ENCODE results near the gene CREB3L2.

DNA sequence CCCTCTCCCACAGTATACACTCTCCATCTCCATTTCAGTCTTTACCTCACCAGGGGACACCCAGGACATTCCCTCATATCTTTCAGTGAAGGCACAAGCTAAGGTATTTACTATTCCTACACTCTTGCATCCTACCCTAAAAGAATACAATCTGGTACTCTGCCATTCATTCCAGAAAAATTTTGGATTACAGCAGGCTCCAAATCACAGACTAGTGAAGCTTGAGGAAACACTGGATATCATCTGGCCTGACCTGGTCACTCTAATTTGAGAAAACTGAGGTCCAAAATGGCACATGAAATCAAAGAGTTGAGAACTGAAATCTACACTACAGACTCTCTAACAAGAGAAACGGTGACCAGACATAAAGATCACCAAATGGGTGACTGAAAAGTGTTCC is 61.7 kb downstream of the CREB3L2 start:
- TF ChIP-seq HOXA7 (CRISPR knock-in tag; IDR thresholded peaks at IDR 0.05; ENCODE audit: borderline replicate concordance), result no peak
- TF ChIP-seq, protein P1, sequence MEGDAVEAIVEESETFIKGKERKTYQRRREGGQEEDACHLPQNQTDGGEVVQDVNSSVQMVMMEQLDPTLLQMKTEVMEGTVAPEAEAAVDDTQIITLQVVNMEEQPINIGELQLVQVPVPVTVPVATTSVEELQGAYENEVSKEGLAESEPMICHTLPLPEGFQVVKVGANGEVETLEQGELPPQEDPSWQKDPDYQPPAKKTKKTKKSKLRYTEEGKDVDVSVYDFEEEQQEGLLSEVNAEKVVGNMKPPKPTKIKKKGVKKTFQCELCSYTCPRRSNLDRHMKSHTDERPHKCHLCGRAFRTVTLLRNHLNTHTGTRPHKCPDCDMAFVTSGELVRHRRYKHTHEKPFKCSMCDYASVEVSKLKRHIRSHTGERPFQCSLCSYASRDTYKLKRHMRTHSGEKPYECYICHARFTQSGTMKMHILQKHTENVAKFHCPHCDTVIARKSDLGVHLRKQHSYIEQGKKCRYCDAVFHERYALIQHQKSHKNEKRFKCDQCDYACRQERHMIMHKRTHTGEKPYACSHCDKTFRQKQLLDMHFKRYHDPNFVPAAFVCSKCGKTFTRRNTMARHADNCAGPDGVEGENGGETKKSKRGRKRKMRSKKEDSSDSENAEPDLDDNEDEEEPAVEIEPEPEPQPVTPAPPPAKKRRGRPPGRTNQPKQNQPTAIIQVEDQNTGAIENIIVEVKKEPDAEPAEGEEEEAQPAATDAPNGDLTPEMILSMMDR (tag by site-specific recombination; IDR thresholded peaks at IDR 0.05), result no peak
- TF ChIP-seq, protein P2, sequence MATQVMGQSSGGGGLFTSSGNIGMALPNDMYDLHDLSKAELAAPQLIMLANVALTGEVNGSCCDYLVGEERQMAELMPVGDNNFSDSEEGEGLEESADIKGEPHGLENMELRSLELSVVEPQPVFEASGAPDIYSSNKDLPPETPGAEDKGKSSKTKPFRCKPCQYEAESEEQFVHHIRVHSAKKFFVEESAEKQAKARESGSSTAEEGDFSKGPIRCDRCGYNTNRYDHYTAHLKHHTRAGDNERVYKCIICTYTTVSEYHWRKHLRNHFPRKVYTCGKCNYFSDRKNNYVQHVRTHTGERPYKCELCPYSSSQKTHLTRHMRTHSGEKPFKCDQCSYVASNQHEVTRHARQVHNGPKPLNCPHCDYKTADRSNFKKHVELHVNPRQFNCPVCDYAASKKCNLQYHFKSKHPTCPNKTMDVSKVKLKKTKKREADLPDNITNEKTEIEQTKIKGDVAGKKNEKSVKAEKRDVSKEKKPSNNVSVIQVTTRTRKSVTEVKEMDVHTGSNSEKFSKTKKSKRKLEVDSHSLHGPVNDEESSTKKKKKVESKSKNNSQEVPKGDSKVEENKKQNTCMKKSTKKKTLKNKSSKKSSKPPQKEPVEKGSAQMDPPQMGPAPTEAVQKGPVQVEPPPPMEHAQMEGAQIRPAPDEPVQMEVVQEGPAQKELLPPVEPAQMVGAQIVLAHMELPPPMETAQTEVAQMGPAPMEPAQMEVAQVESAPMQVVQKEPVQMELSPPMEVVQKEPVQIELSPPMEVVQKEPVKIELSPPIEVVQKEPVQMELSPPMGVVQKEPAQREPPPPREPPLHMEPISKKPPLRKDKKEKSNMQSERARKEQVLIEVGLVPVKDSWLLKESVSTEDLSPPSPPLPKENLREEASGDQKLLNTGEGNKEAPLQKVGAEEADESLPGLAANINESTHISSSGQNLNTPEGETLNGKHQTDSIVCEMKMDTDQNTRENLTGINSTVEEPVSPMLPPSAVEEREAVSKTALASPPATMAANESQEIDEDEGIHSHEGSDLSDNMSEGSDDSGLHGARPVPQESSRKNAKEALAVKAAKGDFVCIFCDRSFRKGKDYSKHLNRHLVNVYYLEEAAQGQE (tag by site-specific recombination; IDR thresholded peaks at IDR 0.05), result no peak
